A673 (cell line): ENCODE measurements around the gene LRRC3.

Source experiments
- EZH2 ChIP-seq: fragments of 200-600 bp; sonication (generic); IDR thresholded peaks from 2 replicates; pipeline ENCODE4 v1.6.1; 2017; ENCODE audit warnings: borderline replicate concordance, low read depth, mild to moderate bottlenecking, mixed read lengths, antibody characterized with exemption, low read length; ENCODE audit not compliant: poor library complexity, severe bottlenecking
- TF ChIP-seq, protein P1 (sequence below): fragments of 300-800, 200-600 bp; sonication (generic); conservative IDR thresholded peaks from 2 replicates; pipeline ENCODE4 v1.5.1; 2017; ENCODE audit warnings: low read depth, mild to moderate bottlenecking, antibody characterized with exemption, low read length, moderate library complexity, mixed read lengths

DNA sequence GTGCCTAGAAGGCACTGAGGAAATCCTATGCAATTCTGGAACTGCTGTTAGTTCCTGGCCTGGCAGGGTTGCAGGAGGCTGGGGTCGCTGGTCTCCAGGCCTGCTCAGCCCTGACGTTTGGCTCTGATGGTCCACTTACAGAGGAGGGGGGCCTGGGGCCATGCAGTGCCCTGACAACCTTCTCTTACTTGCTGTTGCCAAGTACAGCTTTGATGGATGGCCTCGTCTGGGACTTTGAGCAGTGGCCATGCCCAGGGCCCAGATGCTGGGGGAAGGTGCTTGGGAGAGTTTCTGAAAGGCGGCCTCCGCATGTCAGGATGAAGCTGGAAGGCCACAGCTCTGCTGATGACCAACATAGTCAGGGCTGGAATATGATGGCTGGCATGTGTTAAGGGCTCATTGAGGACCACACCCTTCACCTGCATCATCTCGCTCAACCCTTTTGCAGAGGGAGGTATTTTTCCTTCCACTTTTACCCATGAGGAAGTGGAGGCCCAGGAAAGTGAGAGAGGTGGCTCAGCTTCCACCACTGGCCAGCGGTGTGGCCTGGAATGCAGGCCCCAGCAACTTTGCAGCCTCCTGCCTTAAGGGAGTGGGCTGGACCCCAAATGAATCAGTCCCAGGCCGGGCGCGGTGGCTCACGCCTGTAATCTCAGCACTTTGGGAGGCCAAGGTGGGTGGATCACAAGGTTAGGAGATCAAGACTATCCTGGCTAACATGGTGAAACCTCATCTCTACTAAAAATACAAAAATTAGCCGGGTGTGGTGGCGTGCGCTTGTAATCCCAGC is 34.7 kb upstream of the LRRC3 start:
- TF ChIP-seq, protein P1, sequence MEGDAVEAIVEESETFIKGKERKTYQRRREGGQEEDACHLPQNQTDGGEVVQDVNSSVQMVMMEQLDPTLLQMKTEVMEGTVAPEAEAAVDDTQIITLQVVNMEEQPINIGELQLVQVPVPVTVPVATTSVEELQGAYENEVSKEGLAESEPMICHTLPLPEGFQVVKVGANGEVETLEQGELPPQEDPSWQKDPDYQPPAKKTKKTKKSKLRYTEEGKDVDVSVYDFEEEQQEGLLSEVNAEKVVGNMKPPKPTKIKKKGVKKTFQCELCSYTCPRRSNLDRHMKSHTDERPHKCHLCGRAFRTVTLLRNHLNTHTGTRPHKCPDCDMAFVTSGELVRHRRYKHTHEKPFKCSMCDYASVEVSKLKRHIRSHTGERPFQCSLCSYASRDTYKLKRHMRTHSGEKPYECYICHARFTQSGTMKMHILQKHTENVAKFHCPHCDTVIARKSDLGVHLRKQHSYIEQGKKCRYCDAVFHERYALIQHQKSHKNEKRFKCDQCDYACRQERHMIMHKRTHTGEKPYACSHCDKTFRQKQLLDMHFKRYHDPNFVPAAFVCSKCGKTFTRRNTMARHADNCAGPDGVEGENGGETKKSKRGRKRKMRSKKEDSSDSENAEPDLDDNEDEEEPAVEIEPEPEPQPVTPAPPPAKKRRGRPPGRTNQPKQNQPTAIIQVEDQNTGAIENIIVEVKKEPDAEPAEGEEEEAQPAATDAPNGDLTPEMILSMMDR = no peak
- TF ChIP-seq EZH2 = no peak
